Fibroblast of lung (primary cell): Measurements from ENCODE around the gene SCOC. TPM values are rescaled to one million over a fixed set of nuclear protein-coding genes. Genes with fewer than 3 reads are reported as not detected.

Experiments used
- DNase-seq, 2 donors: peaks; one replicate each; pipeline versions ENCODE4 v3.0.0 to v3.0.0-alpha.2; 2010; ENCODE audit warnings: low read depth in 2 of 2
- H2AFZ ChIP-seq: 2 replicates; pipeline ENCODE4 v1.5.1; 2012; ENCODE audit warnings: low read length, control low read depth, inconsistent platforms
- H3K27ac ChIP-seq: 2 replicates; pipeline ENCODE4 v1.5.1; 2011; ENCODE audit warnings: low read length, control low read depth; ENCODE audit not compliant: insufficient read depth
- H3K27me3 ChIP-seq: 2 replicates; pipeline ENCODE4 v1.5.1; 2011; ENCODE audit warnings: mild to moderate bottlenecking, low read length; ENCODE audit not compliant: control insufficient read depth, insufficient read depth
- H3K36me3 ChIP-seq: 2 replicates; pipeline ENCODE4 v1.5.1; 2011; ENCODE audit warnings: low read length; ENCODE audit not compliant: control insufficient read depth, insufficient read depth
- H3K4me1 ChIP-seq: 2 replicates; pipeline ENCODE4 v1.5.1; 2011; ENCODE audit warnings: low read length; ENCODE audit not compliant: control insufficient read depth, insufficient read depth; ENCODE audit errors: extremely low read depth
- H3K4me2 ChIP-seq: 2 replicates; pipeline ENCODE4 v1.5.1; 2011; ENCODE audit warnings: low read length, control low read depth; ENCODE audit not compliant: insufficient read depth; ENCODE audit errors: extremely low read depth
- H3K4me3 ChIP-seq, 4 experiments: fragments of 200-600 bp in 1 of 4; sonication (generic) in 1 of 4; replicated peaks in 1 of 4; 2 replicates each; pipeline ENCODE4 v1.5.1; 2011 to 2016; ENCODE audit warnings: low read length in 4 of 4, low read depth in 3 of 4, mild to moderate bottlenecking in 3 of 4, control low read depth in 2 of 4, inconsistent platforms in 1 of 4, mixed read lengths in 1 of 4; ENCODE audit not compliant: insufficient read depth in 1 of 4; ENCODE audit errors: control extremely low read depth in 1 of 4
- H3K79me2 ChIP-seq: 2 replicates; pipeline ENCODE4 v1.5.1; 2012; ENCODE audit warnings: mild to moderate bottlenecking, low read length, inconsistent platforms; ENCODE audit not compliant: control insufficient read depth, insufficient read depth
- H3K9ac ChIP-seq: 2 replicates; pipeline ENCODE4 v1.5.1; 2011; ENCODE audit warnings: mild to moderate bottlenecking, low read length, control low read depth; ENCODE audit not compliant: insufficient read depth
- H3K9me3 ChIP-seq: 2 replicates; pipeline ENCODE4 v1.5.1; 2012; ENCODE audit warnings: low read depth, low read length; ENCODE audit not compliant: control insufficient read depth, insufficient read depth
- H4K20me1 ChIP-seq: 2 replicates; pipeline ENCODE4 v1.5.1; 2011; ENCODE audit warnings: low read length; ENCODE audit not compliant: control insufficient read depth, insufficient read depth; ENCODE audit errors: extremely low read depth
- CTCF ChIP-seq, 2 donors: IDR thresholded peaks in 1 of 2; conservative IDR thresholded peaks in 1 of 2; 1 replicate in 1 of 2; 2 replicates in 1 of 2; pipeline ENCODE4 v1.5.1; 2011 to 2012; ENCODE audit warnings: low read length in 2 of 2, control low read depth in 1 of 2, inconsistent platforms in 1 of 2, low read depth in 1 of 2, mild to moderate bottlenecking in 1 of 2
- EZH2 ChIP-seq: IDR thresholded peaks from 2 replicates; pipeline ENCODE4 v1.5.1; 2012; ENCODE audit warnings: low read length, control low read depth, mild to moderate bottlenecking; ENCODE audit errors: missing control alignments
- polyA plus RNA-seq, 2 donors: library from polyadenylated mRNA; depleted of rRNA in 1 of 2; stranded (reverse) in 1 of 2; unstranded in 1 of 2; fragments of >200 nt; gene quantifications; 2 replicates each; pipeline ENCODE4 v1.2.1, GENCODE V29; 2011 to 2012; ENCODE audit warnings: missing spikeins in 1 of 2
- total RNA-seq: library from RNA; depleted of rRNA; stranded (reverse); fragments of >200 nt; gene quantifications from 2 replicates; pipeline ENCODE4 v1.2.1, GENCODE V29; 2014

The SCOC gene
- total and polyA plus RNA-seq, 2 donors (not counting 1 experiment from before 2014, with no cell fraction given) = 40.1 to 72.3 TPM

- H3K36me3 ChIP-seq = no peaks in the 10 kb centered on the region
- H3K9me3 ChIP-seq = no peaks in the 10 kb centered on the region
- H4K20me1 ChIP-seq = no peaks in the 10 kb centered on the region
- H3K4me3 ChIP-seq = peak overlapping the region; percentile 76 to 92 (median 85)
- TF ChIP-seq EZH2 = no peak
- TF ChIP-seq CTCF (conservative IDR thresholded peaks at IDR 0.05 in 1 of 2, IDR thresholded peaks at IDR 0.05 in 1 of 2; ENCODE audit: low read depth in 1 of 2, low read length in 2 of 2) = no peak
- peak overlapping the region; percentile 77 for H3K27ac ChIP-seq
- peak overlapping the region; percentile 47 for H2AFZ ChIP-seq
- no peaks in the 10 kb centered on the region for H3K27me3 ChIP-seq
- DNase-seq = no peak
- H3K79me2 ChIP-seq = peaks cover 35% of the 10 kb centered on the region
- H3K4me2 ChIP-seq = peak overlapping the region; percentile 97
- H3K9ac ChIP-seq = peak overlapping the region; percentile 86
- peaks cover 5% of the 10 kb centered on the region for H3K4me1 ChIP-seq
These were observed 658 bp downstream of the SCOC start for GRCh38 chr4:140374130-140374477.

- no peak overlapping the region for H3K4me3 ChIP-seq
- no peaks in the 10 kb centered on the region for H4K20me1 ChIP-seq
- H3K4me1 ChIP-seq = no peaks in the 10 kb centered on the region
- peaks cover 1% of the 10 kb centered on the region for H3K79me2 ChIP-seq
- H2AFZ ChIP-seq = no peak overlapping the region
- H3K27ac ChIP-seq = no peak overlapping the region
- H3K9me3 ChIP-seq = no peaks in the 10 kb centered on the region
- H3K36me3 ChIP-seq = no peaks in the 10 kb centered on the region
- no peak overlapping the region for H3K9ac ChIP-seq
- no peaks in the 10 kb centered on the region for H3K27me3 ChIP-seq
- no peak for DNase-seq
- no peak for TF ChIP-seq CTCF (conservative IDR thresholded peaks at IDR 0.05 in 1 of 2, IDR thresholded peaks at IDR 0.05 in 1 of 2; ENCODE audit: low read depth in 1 of 2, low read length in 2 of 2)
- no peak for TF ChIP-seq EZH2
- no peak overlapping the region for H3K4me2 ChIP-seq
These were observed 9.3 kb downstream of the SCOC start for GRCh38 chr4:140382732-140383131.

GRCh38 chr4:140388015-140388414 lies 14.6 kb downstream of the SCOC start:
- Histone ChIP-seq H4K20me1 (no peaks in the 10 kb centered on the region), H3K9ac (no peak overlapping the region), H3K4me2 (no peak overlapping the region), H3K27me3 (no peaks in the 10 kb centered on the region), H3K27ac (no peak overlapping the region), H2AFZ (no peak overlapping the region), H3K79me2 (no peaks in the 10 kb centered on the region), H3K36me3 (no peaks in the 10 kb centered on the region), H3K9me3 (no peaks in the 10 kb centered on the region), H3K4me3 (no peak overlapping the region), H3K4me1 (no peaks in the 10 kb centered on the region)
- no peak for DNase-seq
- TF ChIP-seq CTCF (conservative IDR thresholded peaks at IDR 0.05 in 1 of 2, IDR thresholded peaks at IDR 0.05 in 1 of 2; ENCODE audit: low read depth in 1 of 2, low read length in 2 of 2) = no peak
- no peak for TF ChIP-seq EZH2
